DOHH2 (cell line): ENCODE results near the gene SNX11.

Source experiments
- EZH2phosphoT487 ChIP-seq: fragments of 200-600 bp; sonication (generic); IDR thresholded peaks from 2 replicates; pipeline ENCODE4 v1.6.1; 2017; ENCODE audit warnings: borderline replicate concordance, mild to moderate bottlenecking, antibody characterized with exemption, low read length, moderate library complexity, mixed read lengths
- TF ChIP-seq, protein P1 (sequence below): fragments of 200-600 bp; sonication (generic); IDR thresholded peaks from one replicate; pipeline ENCODE4 v1.5.1; 2014; ENCODE audit warnings: antibody characterized with exemption, mild to moderate bottlenecking, low read depth, low read length; ENCODE audit not compliant: poor library complexity, severe bottlenecking

DNA sequence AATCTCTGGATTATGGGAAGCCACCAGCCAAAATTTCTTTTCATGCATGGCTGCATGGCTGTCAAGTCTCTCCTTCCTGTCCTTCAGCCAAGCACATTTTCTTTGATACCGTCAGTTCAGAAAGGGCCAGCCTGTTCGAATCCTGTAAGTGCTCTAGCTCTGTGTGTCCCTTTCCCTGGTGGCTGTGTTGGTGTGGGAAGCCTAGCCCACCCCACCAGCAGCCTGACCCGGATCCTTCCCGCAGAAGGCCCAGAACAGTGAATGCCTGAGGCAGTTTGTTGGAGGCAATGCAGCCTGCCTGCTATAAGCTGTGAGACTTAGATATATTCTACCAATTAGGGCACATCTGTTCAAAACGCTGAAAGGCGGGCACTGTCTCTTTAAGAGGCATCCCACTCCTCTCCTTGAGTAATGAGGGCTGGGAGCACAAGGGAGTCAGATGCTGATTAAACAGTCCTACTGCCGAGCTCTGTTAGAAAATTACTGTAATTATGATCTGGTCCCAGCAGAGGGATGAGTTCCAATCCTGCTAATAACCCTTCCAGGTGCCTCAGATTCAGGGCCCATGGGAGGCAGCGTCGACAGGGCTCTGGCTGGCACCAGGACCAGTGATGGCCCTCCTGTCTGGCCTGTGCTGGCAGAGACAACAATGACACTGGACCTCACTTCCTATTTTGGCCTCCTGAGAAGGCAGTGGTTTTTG, 18.4 kb downstream of the SNX11 start:
- no peak for TF ChIP-seq EZH2phosphoT487
- TF ChIP-seq, protein P1, sequence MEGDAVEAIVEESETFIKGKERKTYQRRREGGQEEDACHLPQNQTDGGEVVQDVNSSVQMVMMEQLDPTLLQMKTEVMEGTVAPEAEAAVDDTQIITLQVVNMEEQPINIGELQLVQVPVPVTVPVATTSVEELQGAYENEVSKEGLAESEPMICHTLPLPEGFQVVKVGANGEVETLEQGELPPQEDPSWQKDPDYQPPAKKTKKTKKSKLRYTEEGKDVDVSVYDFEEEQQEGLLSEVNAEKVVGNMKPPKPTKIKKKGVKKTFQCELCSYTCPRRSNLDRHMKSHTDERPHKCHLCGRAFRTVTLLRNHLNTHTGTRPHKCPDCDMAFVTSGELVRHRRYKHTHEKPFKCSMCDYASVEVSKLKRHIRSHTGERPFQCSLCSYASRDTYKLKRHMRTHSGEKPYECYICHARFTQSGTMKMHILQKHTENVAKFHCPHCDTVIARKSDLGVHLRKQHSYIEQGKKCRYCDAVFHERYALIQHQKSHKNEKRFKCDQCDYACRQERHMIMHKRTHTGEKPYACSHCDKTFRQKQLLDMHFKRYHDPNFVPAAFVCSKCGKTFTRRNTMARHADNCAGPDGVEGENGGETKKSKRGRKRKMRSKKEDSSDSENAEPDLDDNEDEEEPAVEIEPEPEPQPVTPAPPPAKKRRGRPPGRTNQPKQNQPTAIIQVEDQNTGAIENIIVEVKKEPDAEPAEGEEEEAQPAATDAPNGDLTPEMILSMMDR, result no peak
